GM20431 (cell line): ENCODE data around the gene SRSF6.
"Not testable (repeated sequence)": the region's sequence is repeated elsewhere in the genome, so short reads cannot be mapped to it uniquely, and the experiment has no call there.

Experiments used
- in situ Hi-C: fragments of 300-500 bp; cut with MseI, MboI; formaldehyde crosslinking; loops from one replicate; pipeline ENCODE4 v1.15.0; 2020; ENCODE audit warnings: low sequenced_read_pairs; ENCODE audit not compliant: unreplicated experiment

Gene SRSF6

DNA sequence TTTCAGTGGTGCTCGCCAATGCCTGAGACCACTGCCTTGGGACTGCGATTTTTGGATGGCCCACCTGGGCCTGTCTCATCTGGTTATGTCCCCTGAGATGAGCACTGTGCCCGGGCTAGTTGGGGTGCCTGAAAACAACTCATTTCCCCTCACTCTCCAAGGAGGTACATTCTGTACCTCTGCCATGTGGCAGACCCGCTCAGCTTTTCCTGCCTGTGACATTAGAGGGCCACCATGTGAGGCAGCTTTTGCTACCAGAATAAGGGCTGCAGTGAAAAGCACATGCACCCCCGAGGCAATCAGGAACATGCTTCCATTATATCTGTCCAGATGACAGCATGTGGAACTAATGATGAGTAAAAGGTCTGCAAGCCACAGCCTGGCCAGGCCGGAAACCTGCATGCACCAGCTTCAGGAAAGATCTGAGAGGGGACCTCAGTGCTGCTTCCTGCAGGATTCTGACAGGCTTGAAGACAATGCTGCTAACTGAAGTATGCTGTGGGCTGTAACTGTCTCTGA lies 11.3 kb upstream of the SRSF6 start:
- in situ Hi-C loops = loop anchor here (25.0 kb wide), 1 partner anchor 641 kb away; no protein-coding TSS in a partner anchor

- in situ Hi-C loops = loop anchor here (25.0 kb wide), 1 partner anchor 639 kb away; no protein-coding TSS in a partner anchor
These were observed 9.3 kb upstream of the SRSF6 start for GRCh38 chr20:43448431-43448747.

DNA sequence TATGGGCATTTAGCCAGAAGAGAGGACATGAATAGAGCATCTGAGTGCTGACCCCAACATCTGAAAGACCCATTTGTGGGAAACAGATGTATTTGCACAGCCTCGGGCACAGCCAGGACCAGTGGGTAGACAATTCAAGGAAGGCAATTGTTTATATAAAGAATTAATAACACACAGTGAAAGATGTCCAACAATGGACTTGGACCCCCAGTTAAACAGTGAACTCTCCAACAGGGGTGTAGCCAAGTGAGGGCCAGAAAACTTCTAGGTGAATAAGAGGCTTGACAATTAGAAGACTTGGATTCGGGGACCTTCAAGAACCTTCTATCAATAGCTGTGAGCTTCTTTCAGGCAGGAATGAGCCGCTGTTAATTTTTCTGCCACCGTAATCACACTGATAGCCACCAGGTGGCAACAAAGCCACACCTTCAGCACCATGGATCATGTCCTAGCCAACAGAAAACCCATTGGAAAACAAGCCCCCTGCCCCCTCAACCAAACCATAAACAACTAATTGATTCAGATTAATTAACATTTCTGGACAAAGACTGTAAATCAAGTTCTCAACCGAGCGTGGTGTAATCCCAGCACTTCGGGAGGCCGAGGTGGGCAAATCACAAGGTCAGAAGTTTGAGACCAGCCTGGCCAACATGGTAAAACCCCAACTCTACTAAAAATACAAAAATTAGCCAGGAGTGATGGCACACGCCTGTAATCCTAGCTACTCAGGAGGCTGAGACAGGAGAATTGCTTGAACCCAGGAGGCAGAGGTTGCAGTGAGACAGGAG lies 8.8 kb upstream of the SRSF6 start:
- in situ Hi-C loops = loop anchor here (25.0 kb wide), 1 partner anchor 638 kb away; no protein-coding TSS in a partner anchor

- in situ Hi-C loops = no loop called here
These were observed 6.6 kb upstream of the SRSF6 start for GRCh38 chr20:43450841-43451799.

GRCh38 chr20:43452404-43453126 lies 5.1 kb upstream of the SRSF6 start:
- in situ Hi-C loops = no loop called here

DNA sequence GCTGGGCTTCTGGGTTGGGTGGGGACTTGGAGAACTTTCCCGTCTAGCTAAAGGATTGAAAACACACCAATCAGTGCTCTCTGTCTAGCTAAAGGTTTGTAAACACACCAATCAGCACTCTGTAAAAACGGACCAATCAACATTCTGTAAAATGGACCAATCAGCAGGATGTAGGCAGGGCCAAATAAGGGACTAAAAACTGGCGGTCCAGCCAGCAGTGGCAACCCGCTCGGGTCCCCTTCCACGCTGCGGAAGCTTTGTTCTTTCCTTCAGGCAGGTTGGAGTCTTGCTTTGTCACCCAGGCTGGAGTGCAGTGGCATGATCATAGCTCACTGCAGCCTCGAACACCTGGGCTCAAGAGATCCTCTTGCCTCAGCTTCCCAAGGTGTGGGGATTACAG lies 1.4 kb upstream of the SRSF6 start:
- in situ Hi-C loops = not testable (repeated sequence)

DNA sequence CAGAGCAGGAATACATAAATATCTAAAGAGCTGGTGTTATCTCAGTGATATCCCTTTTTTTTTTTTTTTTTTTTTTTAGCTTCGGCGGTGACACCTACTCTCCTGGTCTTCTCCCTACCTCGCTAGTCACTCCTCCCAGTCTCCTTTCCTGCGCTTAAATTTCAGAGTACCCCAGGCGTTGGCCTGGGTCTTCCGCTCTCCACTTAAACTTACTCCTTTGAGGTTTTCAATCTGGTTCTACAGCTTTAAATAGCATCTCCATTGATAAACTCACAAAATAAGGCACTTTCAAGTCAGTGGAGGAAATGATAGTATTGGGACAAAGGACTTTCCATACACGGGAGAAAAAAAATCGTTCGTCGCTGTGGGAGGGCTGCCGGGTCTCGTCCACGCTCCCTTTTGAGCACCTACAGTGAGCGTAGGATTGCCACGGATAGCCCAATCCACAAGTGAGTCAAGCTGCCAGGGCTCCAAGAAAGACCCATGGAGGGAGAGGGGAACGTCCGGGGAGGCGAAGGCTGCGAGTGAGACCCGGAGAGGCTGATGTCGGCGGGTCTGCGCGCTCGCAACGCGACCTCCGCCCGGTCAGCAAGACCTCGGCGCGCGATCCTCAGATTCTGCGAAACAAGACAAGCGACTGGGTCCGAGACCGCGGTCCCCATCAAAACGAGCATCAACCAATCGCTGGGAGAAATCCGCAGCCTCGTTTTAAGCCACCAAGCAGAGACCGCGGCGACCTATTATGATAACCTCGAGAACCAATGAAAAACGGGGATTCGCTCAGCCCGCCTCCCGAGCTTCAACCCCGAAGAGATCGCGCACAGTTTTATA lies 672 bp upstream of the SRSF6 start:
- in situ Hi-C loops = no loop called here

- in situ Hi-C loops = no loop called here
These were observed 777 bp downstream of the SRSF6 start for GRCh38 chr20:43458422-43458924.

DNA sequence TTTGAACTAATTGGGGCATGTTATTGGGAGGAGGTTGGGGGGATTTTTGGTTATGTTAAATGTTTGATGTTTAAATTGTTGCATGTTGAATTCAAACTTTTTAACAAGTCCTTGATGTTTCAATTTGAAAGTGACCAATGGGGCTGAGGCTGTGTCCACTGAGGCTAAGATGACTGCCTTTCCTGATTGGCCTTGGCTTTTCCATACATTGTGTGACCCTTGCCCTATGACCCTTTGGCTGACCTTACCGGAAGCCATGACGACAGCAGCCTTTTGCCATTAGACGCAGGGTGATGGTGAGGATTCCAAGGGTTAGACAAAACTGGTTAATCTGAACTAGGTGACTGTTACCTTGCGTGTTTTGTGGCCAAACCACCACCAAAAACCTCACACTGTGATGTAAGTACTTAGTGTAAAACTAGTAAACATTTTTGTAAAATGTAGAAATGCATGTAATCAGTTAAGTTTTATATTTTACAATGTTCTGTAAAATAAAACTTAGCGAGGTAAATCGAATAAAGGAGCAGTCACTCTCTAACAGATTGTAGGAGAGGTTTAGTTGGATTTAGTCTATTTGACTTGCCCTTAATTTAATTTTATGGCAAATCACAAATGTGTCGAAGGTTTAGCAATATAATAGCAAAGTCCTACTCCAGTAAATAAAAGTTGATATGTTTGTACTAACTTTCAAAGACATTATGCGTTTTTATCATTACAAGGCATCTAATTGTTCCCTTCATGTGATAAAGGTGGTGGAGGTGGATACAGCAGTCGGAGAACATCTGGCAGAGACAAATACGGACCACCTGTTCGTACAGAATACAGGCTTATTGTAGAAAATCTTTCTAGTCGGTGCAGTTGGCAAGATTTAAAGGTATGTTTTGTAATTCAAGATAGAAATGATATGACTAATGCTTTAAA lies 1.6 kb downstream of the SRSF6 start:
- in situ Hi-C loops = no loop called here

DNA sequence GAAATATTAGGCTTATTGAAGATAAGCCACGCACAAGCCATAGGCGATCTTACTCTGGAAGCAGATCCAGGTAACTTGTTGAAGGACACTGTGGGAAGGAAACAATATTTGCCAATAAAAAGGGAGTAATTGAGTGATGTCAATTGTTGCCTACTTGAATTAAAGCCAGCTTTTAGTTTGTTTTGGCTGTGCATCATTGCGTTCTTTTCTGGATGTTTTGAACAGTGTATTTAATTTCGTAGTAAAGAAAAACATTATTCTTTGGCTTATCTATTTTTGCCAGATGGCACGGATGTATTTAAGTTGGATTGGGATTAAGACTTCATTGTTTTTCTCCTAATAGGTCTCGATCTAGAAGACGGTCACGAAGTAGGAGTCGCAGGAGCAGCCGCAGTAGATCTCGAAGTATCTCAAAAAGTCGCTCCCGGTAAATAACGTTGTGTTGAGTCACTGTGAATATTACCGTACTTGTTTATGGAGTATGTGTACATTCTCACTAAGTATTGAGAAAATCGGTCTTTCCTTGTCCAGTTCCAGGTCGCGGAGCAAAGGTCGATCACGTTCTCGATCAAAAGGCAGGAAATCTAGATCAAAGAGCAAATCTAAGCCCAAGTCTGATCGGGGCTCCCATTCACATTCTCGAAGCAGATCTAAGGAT lies 2.6 kb downstream of the SRSF6 start:
- in situ Hi-C loops = no loop called here

- in situ Hi-C loops = no loop called here
These were observed 3.1 kb downstream of the SRSF6 start for GRCh38 chr20:43460830-43461200.

GRCh38 chr20:43461894-43462659 lies 4.4 kb downstream of the SRSF6 start:
- in situ Hi-C loops = no loop called here

DNA sequence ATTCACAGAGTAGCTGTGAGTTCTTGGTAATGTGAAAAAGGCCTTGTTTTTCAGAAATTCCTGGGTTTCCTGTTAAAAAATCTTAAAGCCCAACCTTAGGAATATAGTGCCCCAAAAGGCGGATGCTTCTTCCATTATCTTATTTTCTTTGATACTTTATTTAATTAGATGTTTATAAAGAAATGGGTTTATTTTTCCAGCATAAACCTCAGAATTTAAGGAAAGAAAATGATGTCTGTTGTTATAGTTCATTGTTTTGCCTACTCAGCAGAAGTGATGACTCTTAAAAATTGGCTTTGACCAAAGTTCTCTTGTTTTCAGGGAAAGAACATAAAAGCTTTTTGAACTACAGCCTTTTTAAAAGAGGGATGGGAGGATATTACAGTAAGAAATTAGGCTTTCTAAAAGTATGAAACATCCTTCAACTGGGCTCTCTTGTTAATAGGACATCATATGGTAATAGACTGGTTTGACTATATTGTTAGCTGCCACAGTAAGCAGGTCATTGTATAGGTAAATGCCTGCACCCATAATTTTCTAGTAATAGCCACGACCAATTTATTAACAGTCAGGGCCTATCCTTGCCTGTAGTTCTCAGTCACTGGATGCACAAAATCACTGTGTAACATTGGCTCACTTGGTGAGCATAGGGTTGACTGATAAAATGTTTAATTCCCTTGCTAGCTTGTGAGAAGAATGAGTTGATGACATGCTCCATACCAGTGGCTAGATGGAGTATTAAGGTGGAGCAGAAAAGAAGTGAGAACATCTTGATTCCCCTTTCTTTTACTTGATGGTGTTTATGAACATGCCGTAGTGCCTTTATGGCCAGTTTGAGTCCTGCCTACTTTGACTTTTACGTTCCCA lies 5.2 kb downstream of the SRSF6 start:
- in situ Hi-C loops = no loop called here

GRCh38 chr20:43463527-43464218 lies 6.0 kb downstream of the SRSF6 start:
- in situ Hi-C loops = no loop called here

GRCh38 chr20:43464219-43464790 lies 6.6 kb downstream of the SRSF6 start:
- in situ Hi-C loops = no loop called here
